Caki2 (cell line): ENCODE measurements around the gene UPF3A. TPM values are rescaled to one million over a fixed set of nuclear protein-coding genes. Genes with fewer than 3 reads are reported as not detected.

Experiments
- total RNA-seq: library from RNA; depleted of rRNA; stranded (reverse); fragments of >200 nt; shearing (Covaris generic); gene quantifications from 2 replicates; pipeline ENCODE4 v1.2.3, GENCODE V29; 2014; ENCODE audit warnings: low replicate concordance; rRNA removed

The UPF3A gene
- total RNA-seq, 1 experiment from 2014 or later: 14.0 TPM

Other genes with a start within 250 kb of the UPF3A start
- 11.4 and 11.5 TPM in 2 replicates for gene RASA3, start 149.0 kb upstream of the UPF3A start, total RNA-seq
- gene CFAP97D2, start 102.3 kb upstream of the UPF3A start, total RNA-seq: not detected in 2 replicates
- 34.5 and 41.8 TPM in 2 replicates for gene CDC16, start 46.7 kb upstream of the UPF3A start, total RNA-seq
- gene CHAMP1, start 32.9 kb downstream of the UPF3A start, total RNA-seq: 27.0 and 56.0 TPM in 2 replicates